NCI-H2029 (cell line): ENCODE measurements around the gene MIPOL1.
A peak's percentile ranks its signal among the peaks of the same experiment; 100 is the strongest.
"Not testable (repeated sequence)": the region's sequence is repeated elsewhere in the genome, so short reads cannot be mapped to it uniquely, and the experiment has no call there.

Experiments
- DNase-seq: peaks from one replicate; lab custom pipeline; 2025; lab: John Stamatoyannopoulos, UW

Gene MIPOL1

GRCh38 chr14:37187840-37188577 is 9.7 kb upstream of the MIPOL1 start:
- not testable (repeated sequence) for DNase-seq

GRCh38 chr14:37189733-37190132 is 8.0 kb upstream of the MIPOL1 start:
- not testable (repeated sequence) for DNase-seq

- no peak for DNase-seq
These were observed 3.0 kb upstream of the MIPOL1 start for GRCh38 chr14:37194698-37195097.

GRCh38 chr14:37195327-37195726 is 2.4 kb upstream of the MIPOL1 start:
- no peak for DNase-seq

- no peak for DNase-seq
These were observed 925 bp upstream of the MIPOL1 start for GRCh38 chr14:37196604-37197420.

GRCh38 chr14:37198273-37198598 is 499 bp downstream of the MIPOL1 start:
- DNase-seq, result no peak

- no peak for DNase-seq
These were observed 1.2 kb downstream of the MIPOL1 start for GRCh38 chr14:37198907-37199306.

GRCh38 chr14:37201724-37202123 is 4.0 kb downstream of the MIPOL1 start:
- no peak for DNase-seq

GRCh38 chr14:37202265-37202664 is 4.5 kb downstream of the MIPOL1 start:
- DNase-seq, result no peak

- no peak for DNase-seq
These were observed 5.1 kb downstream of the MIPOL1 start for GRCh38 chr14:37202812-37203211.

GRCh38 chr14:37203423-37203822 is 5.7 kb downstream of the MIPOL1 start:
- DNase-seq, result no peak

GRCh38 chr14:37205623-37206605 is 8.2 kb downstream of the MIPOL1 start:
- not testable (repeated sequence) for DNase-seq

- not testable (repeated sequence) for DNase-seq
These were observed 11.9 kb downstream of the MIPOL1 start for GRCh38 chr14:37209617-37210016.

GRCh38 chr14:37210448-37210847 is 12.7 kb downstream of the MIPOL1 start:
- no peak for DNase-seq

GRCh38 chr14:37213016-37213415 is 15.3 kb downstream of the MIPOL1 start:
- no peak for DNase-seq

- DNase-seq, result no peak
These were observed 17.6 kb downstream of the MIPOL1 start for GRCh38 chr14:37215345-37215744.

- no peak for DNase-seq
These were observed 23.3 kb downstream of the MIPOL1 start for GRCh38 chr14:37221073-37221472.

- no peak for DNase-seq
These were observed 26.3 kb downstream of the MIPOL1 start for GRCh38 chr14:37223947-37224474.

- DNase-seq, result not testable (repeated sequence)
These were observed 27.9 kb downstream of the MIPOL1 start for GRCh38 chr14:37225668-37226067.

GRCh38 chr14:37230551-37231194 is 32.9 kb downstream of the MIPOL1 start:
- DNase-seq, result peak; percentile 88

- peak; percentile 62 for DNase-seq
These were observed 35.3 kb downstream of the MIPOL1 start for GRCh38 chr14:37232907-37233481.
